ENCODE data around the gene ERRFI1. TPM values are rescaled to one million over a fixed set of nuclear protein-coding genes. Genes with fewer than 3 reads are reported as not detected.
A peak's percentile ranks its signal among the peaks of the same experiment; 100 is the strongest.

ERRFI1 gene
- total RNA-seq, 1 donor from 2014 or later = 11.1 TPM

GRCh38 chr1:8011923-8012858 lies 13.9 kb downstream of the ERRFI1 start:
- no peak for ATAC-seq (ENCODE audit: poor library complexity)
- intact Hi-C loops (cut with DNase I) = no loop called here
- DNase-seq = no peak

GRCh38 chr1:8011016-8011415 lies 15.1 kb downstream of the ERRFI1 start:
- intact Hi-C loops (cut with DNase I) = no loop called here
- no peak for ATAC-seq (ENCODE audit: poor library complexity)

GRCh38 chr1:8010080-8010664 lies 15.9 kb downstream of the ERRFI1 start:
- intact Hi-C loops (cut with DNase I) = no loop called here
- ATAC-seq (ENCODE audit: poor library complexity) = no peak
- no peak for DNase-seq

More at GRCh38 chr1:8011016-8011415, 15.1 kb downstream of the ERRFI1 start:
- no peak for DNase-seq

- ATAC-seq (ENCODE audit: poor library complexity) (no peak), DNase-seq (no peak)
- intact Hi-C loops (cut with DNase I) = no loop called here
These were observed 16.8 kb downstream of the ERRFI1 start for GRCh38 chr1:8009043-8010002.

- no peak for ATAC-seq (ENCODE audit: poor library complexity)
- intact Hi-C loops (cut with DNase I) = no loop called here
- DNase-seq = no peak
These were observed 19.8 kb downstream of the ERRFI1 start for GRCh38 chr1:8006037-8006963.

GRCh38 chr1:8004803-8005573 lies 21.1 kb downstream of the ERRFI1 start:
- intact Hi-C loops (cut with DNase I) = no loop called here
- DNase-seq = peak; percentile 91
- peak; percentile 93 for ATAC-seq (ENCODE audit: poor library complexity)

GRCh38 chr1:8004113-8004802 lies 21.9 kb downstream of the ERRFI1 start:
- intact Hi-C loops (cut with DNase I) = no loop called here
- DNase-seq = no peak
- ATAC-seq (ENCODE audit: poor library complexity) = peak; percentile 16

GRCh38 chr1:8003438-8004112 lies 22.5 kb downstream of the ERRFI1 start:
- intact Hi-C loops (cut with DNase I) = no loop called here
- DNase-seq (no peak), ATAC-seq (ENCODE audit: poor library complexity) (no peak)

- no peak for DNase-seq
These were observed 23.2 kb downstream of the ERRFI1 start for GRCh38 chr1:8002921-8003320.

GRCh38 chr1:8002329-8002910 lies 23.7 kb downstream of the ERRFI1 start:
- DNase-seq = no peak
- ATAC-seq (ENCODE audit: poor library complexity) = no peak
- intact Hi-C loops (cut with DNase I) = no loop called here

More at GRCh38 chr1:8002921-8003320, 23.2 kb downstream of the ERRFI1 start:
- no peak for ATAC-seq (ENCODE audit: poor library complexity)
- intact Hi-C loops (cut with DNase I) = no loop called here

- DNase-seq = no peak
These were observed 30.7 kb downstream of the ERRFI1 start for GRCh38 chr1:7995437-7995836.

GRCh38 chr1:7994827-7995226 lies 31.3 kb downstream of the ERRFI1 start:
- ATAC-seq (ENCODE audit: poor library complexity) = no peak
- intact Hi-C loops (cut with DNase I) = no loop called here
- DNase-seq = no peak

More at GRCh38 chr1:7995437-7995836, 30.7 kb downstream of the ERRFI1 start:
- intact Hi-C loops (cut with DNase I) = no loop called here
- no peak for ATAC-seq (ENCODE audit: poor library complexity)

GRCh38 chr1:7993593-7994479 lies 32.3 kb downstream of the ERRFI1 start:
- no peak for DNase-seq
- ATAC-seq (ENCODE audit: poor library complexity) = no peak
- intact Hi-C loops (cut with DNase I) = no loop called here

GRCh38 chr1:7992885-7993284 lies 33.2 kb downstream of the ERRFI1 start:
- ATAC-seq (ENCODE audit: poor library complexity) (no peak), DNase-seq (no peak)
- intact Hi-C loops (cut with DNase I) = no loop called here

Data from Right ventricle myocardium superior (tissue), 1 donor.